HG02763 (cell line): ENCODE data around the gene CSAD.
"Not testable (repeated sequence)": the region's sequence is repeated elsewhere in the genome, so short reads cannot be mapped to it uniquely, and the experiment has no call there.

Experiments used
- ATAC-seq: cut with Tn5 transposase; IDR thresholded peaks from one replicate; pipeline ENCODE4 v1.9.1; 2021; ENCODE audit warnings: mild to moderate bottlenecking, moderate library complexity; ENCODE audit not compliant: unreplicated experiment

Gene CSAD

DNA sequence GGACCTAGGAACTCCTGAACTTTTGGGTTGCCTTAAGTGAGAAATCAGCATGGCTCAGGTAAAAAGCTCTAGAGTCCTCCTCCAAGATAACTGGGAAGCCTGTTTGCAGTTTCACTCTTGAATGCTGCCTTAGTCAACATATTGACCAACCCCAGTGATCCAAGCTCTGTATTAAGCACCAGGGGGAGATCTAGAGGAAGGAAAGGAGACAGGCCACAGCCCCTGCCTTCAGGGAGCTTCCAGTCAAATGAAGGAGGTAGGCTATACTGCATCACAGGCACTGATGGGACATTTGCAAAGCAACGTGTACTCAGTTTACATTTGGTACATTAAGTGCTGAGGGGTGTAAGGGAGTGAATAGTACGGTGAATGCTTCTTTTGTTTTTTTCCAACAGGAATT, 1.2 kb upstream of the CSAD start:
- no peak for ATAC-seq

DNA sequence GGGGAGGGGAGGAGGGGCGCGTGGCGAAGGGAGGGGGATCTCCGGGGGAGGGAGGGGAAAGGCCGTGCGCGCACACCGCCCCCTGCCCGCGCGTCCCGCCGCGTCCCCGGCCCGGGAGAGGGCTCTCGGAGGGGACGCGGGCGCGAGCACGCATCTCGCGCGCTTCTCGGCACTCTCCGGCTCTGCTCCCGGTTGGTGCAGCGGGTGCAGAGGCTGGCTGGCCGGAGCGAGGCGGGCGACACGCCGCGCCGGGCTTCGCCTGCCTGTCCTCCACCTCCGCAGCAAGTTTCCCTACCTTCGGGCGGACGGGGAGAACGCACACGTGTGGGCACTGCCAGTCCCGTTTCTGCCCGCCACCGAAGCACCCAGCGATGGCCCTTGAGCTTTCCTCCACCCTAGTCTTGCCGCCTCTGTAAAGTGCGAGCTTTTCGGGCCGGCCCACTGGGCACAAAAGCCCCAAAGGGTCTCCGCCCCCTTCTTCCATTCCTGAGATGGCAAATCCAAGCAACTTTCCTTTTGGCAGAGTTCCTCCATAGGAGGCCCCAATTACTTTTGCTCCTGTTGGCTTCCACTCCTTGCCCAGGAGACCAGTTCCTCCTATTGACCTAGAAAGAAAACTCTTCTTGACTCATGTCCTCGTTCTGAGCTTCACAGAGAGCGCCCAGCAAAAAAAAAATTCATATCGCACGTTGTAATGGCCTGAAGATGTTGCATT, 363 bp upstream of the CSAD start:
- ATAC-seq, result peak; percentile 45

DNA sequence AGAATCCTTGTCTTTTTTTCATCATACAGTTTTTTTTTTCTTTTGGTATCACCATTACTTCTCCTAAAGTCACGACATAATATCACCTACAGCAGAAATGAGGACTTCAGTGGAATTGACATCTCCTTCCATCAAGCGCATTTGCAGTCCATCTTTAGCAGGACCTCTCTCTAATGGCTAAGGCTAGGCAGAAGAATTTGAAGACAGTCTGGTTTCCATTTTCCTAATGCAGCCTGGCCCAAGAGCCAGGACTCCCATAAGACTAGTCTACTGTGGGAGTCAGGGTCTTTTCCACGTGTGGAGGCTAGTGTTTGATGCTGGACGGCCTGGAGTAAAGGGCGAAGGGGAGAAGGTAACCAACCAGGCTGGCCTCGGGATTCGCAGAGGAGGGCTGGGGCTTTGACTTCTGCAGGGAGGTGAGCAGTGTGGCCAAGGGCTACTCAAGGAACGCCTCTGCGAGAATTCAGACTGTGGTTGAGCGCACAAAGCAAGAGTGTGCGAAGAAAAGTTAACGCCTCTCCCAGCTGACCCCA, 972 bp downstream of the CSAD start:
- peak; percentile 16 for ATAC-seq

DNA sequence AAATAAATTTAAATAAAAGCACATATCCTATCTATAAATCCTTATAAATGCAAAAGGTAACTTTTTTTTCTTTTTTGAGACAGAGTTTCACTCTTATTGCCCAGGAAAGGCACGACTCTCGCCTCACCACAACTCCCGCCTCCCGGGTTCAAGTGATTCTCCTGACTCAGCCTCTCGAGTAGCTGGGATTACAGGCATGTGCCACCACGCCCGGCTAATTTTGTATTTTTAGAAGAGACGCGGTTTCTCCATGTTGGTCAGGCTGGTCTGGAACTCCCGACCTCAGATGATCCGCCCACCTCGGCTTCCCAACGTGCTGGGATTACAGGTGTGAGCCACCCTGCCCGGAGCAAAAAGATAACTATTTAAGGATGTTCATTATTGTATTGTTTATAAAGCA, 1.9 kb downstream of the CSAD start:
- ATAC-seq, result not testable (repeated sequence)

DNA sequence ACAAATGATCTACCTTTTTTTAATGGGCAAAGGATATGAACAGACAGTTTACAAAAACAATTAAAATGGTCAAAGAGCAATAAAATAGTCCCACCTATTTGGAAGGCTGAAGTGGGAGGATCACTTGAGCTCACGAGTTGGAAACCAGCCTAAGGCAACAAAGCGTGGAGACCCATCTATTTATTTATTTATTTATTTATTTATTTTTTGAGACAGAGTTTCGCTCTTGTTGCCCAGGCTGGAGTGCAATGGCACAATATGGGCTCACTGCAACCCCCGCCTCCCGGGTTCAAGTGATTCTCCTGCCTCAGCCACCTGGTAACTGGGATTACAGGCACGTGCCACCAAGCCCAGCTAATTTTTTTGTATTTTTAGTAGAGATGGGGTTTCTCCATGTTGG, 3.3 kb downstream of the CSAD start:
- not testable (repeated sequence) for ATAC-seq

DNA sequence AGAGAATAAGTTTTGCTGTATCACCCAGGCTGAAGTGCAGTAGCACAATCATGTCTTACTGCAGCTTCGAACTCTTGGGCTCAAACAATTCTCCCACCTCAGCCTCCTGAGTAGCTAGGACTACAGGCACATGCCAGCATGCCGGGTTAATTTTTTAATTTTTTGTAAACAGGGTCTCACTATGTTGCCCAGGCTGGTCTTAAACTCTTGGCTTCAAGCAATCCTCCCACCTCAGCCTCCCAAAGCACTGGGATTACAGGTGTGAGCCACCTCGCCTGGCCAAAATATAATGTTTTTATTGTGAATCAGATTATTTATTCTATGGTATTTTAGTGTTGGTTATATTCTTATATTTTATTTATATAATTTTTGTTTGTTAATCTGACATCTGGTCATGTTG, 4.0 kb downstream of the CSAD start:
- no peak for ATAC-seq

DNA sequence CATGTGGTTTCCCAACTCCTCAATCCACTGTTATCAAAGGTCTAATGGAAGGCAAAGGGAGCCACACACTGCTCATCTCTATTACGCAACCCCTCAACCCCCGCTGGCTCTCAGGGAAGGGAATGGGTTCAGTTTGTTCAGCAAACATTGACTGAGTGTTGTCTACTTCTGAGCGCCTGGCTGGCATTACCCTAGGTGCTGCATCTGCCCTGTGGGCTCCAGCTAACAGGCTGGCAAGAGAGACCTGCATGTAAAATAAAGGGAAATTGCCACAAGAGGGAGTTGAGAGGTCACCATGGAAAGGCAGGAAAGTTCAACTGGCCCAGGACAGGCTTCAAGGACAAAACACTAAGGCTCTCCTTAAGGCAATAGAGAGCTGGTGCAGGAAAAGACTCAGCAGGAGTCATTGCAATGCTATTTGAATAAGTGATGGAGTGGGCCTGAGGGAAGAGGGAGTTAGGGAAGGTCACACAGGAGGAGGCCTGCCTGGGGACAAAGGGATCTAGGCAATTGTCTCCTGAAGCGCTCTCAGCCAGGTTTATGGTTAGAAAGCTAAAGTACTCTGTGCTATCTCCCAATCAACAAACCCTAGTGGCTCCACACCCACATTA, 5.7 kb downstream of the CSAD start:
- no peak for ATAC-seq

DNA sequence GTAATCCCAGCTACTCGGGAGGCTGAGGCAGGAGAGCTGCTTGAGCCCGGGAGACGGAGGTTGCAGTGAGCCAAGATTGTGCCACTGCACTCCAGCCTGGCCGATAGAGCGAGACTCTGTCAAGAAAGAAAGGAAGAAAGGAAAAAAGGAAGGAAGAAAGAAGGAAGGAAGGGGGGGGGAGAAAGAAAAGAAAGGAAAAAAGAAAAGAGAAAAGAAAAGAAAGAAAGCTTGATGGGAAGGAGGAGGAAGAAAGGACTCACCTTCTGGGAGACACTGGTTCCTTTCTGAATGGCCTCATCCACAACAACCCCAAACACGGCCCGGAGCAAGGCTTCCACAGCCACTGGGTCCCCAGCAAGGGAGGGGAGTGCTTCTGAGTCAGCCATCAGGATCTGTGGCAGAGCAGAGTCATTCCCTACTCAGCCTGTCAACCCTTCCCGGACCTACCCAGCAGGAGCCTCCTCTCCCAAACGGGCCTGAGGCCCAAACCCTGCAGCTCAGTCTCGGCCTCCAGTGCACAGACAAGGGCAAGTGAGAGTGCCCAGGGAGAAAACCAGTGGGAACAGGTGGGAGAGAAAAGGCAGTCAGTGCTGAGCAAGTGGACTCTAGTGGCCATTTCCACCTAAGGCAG, 7.5 kb downstream of the CSAD start:
- ATAC-seq, result no peak

DNA sequence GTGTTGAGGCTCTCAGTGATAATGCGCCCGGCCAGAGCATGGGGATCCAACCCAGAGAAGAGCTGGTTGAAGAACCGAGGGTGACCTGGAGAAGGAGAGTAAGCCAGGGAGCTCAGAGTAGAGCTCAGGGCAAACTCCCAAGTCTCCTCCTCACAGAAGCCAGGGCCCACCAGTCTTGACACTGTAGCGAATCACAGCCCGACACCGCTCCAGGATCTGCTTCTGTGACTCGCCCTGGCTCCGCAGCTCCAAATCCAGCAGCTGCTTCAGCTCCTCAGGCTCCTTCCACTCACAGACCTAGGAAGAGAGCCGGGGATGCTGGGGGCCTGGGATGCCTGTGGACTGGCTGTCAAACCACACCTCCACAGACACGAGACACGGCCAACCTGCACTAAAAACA, 8.4 kb downstream of the CSAD start:
- no peak for ATAC-seq

DNA sequence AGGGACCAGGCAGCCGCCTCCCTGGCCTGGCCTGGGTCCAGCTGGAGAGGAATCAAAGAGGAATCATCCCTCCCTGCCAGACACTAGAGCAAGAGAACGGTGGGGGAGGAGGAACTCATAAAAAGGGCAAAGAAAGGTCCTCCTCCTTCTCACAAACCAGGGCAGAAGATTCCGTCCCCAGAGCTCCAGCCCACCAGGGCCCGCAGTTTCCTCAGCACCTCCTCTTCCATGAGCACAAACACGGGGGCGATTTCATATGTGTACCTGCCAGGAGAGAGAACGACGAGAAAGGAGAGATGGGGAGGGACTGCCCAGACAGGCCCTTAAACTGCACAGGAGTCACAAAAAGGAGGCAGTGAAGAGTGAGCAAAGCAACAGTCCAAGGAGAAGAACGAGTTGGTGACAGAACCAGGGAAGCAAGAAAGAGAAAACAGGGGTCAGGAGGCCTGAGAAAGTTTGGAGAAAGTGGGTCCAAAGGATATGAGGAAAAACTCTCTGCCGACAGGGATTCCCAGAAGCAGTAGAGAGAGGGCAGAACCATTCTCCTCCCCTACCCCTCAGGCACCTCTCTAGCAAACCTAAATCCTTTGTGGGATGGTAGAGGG, 8.9 kb downstream of the CSAD start:
- no peak for ATAC-seq

DNA sequence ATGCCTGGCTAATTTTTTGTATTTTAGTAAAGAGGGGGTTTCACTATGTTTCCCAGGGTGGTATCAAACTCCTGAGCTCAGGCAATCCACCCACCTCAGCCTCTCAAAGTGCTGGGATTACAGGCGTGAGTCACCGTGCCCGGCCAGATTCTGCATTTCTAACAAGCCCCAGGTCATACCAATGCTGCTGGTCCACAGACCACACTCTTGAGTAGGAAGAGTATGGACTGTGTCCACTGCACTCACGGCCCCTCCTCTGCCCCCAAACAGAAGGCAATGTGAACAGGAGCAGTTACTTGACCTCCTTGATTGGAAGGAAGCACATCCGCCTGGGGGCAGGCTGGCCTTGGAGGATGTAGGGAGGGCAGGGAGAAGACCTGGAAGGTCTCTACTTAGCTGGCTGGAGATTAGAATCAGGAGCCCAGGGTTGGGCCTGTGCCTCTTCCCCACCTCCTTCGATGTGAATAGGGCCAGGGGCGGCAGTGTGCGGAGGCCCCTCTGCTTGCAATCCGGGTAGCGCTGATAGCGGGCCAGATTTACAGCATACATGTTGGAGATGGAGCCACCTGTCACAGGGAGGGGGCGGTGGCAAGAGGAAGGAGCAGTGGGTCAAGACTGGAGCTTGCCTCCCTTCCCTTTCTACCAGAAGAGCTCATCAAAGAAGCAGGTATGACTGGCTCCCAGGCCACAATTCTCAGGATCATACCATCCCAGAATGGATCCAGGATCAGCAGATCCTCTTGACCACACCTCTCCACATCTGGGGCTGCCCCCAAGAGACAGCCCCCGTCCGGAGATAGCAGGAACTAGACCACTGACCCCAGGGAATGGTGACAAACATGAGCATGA, 9.6 kb downstream of the CSAD start:
- ATAC-seq, result no peak

DNA sequence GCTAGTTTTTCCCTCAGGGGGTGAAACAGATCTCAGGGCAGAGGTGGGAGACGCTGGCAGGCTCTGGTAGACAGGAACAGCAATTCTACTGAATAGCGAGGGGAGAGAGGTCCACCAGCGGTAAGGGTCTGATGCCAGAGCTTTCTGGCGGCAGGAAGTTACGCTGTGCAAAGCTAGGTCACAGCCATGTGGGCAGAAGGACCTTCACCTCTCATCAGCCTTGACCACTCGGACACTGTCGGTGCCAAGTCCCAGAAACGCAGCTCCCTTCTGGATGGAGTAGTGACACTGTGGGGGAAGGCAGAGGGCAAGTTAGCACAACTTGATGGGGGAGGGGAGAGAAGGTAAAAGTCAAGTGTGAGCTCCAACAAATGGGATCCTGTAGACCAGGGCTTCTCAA, 10.5 kb downstream of the CSAD start:
- no peak for ATAC-seq

DNA sequence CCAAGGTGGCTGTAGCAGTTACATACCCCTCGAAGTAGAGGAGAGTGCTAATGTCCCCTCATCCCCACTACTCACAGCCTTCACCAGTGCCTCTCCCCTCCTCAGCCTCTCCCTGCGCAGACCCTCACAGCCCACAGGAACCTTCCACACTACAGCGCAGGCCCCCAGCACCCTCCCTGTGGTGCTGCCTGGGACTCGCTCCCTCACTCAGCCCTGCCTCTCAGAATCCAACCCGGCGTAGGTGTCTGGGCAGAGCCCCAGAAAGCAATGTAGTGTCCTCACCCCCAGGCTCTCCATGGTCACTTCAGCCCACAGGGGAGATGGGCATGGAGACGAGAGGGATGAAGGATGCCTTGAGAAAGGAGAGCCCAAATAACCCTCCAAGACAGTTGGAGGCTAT, 11.1 kb downstream of the CSAD start:
- ATAC-seq, result no peak

DNA sequence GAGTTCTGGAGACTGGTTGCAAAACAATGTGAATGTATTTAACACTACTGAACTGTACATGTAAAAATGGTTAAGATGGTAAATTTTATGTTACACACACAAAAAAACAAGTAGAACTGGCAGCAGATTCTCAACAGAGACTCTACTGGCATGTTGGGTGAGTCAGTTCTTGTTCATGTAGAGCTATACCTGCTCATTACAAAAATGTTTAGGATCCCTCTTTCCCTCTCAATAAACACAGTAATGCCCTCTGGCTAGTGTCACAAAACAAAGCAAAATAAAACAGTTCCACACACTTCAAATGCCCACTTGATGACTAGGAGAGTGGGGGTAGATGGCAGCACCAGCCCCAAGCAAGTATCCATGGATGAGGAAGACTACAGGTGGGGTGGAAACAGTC, 13.9 kb downstream of the CSAD start:
- no peak for ATAC-seq

DNA sequence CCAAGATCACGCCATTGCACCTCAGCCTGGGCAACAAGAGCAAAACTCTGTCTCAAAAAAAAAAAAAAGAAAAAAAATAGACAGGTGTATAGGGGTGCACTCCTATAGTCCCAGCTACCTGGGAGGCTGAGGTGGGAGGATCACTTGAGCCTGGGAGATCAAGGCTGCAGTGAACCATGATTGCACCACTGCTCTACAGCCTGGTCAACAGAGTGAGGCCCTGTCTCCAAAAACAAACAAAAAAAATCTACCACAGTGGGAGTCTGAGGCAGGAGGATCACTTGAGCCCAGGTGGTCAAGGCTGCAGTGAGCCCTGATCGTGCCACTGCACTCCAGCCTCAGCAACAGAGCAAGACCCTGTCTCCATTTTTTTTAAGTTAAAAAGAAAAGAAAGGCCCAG, 17.7 kb downstream of the CSAD start:
- ATAC-seq, result not testable (repeated sequence)

DNA sequence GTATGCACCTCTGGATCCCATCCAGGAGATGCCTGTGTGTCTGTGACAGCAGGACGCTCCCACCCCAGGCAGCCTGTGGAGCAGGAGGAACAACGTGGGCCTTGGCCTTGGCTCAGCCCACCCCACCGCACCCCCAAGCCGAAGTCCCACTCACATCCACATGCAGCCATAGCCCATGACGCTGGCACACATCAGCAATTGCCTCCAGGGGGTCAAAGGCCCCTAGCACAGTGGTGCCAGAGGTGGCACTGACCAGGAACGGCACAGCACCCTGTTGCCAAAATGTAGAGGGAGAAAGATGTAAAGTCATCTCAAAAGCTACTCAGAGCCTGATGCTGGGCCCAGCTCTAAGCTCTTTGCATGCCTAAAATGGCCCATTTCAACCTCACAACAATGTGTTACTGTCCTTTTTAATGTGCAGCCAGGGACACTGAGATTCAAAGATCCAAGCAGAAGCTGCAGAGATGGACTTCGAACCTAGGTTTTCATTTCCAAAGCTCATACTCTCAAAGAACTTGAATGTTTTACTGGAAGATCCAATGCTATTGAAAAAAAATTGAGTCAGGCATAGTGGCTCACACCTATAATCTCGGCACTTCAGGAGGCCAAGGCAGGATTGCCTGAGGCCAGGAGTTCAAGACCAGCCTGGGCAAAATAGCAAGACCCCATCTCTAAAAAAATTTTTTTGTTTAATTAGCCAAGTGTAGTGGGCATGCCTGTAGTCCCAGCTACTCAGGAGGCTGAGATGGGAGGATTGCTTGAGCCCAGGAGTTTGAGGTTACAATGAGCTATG, 19.4 kb downstream of the CSAD start:
- no peak for ATAC-seq

DNA sequence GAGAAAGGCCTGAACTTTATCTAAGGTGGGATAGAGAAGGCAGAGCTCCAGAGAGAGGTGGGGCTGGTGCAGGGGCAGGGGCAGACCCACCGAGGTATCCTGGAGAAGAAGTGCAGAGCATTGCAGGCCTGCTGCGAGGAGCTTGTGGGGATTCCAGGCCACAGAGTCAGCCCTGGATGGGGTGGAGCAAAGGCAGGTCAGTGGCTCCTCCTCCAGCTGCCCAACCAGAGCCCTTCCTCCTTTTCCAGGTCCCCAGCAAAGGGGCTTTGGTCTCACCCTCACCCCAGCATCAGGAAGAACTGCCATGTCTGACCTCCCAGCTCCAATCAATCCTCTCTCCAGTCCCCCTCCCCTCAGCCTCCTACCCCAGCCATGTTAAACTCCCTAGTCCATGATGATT, 20.1 kb downstream of the CSAD start:
- ATAC-seq, result no peak

DNA sequence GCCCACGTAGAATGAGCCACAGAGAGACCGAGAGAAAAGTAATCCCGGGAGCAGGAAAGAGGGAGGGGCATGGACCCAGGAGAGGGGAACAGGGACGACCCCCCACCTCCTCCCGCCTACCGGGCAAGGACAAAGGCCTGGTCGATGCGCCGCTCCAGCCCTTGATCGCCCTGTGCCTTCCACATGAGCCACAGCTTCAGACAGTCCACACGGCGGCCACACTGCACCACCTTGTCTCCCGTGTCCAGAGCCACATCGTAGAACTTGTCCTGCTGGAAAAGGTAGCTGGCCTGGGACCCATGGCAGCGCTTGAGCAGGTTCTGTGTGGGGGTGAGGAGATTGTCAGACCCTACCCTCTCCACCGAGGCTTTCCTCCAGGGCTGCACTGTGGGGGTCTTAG, 20.7 kb downstream of the CSAD start:
- no peak for ATAC-seq

DNA sequence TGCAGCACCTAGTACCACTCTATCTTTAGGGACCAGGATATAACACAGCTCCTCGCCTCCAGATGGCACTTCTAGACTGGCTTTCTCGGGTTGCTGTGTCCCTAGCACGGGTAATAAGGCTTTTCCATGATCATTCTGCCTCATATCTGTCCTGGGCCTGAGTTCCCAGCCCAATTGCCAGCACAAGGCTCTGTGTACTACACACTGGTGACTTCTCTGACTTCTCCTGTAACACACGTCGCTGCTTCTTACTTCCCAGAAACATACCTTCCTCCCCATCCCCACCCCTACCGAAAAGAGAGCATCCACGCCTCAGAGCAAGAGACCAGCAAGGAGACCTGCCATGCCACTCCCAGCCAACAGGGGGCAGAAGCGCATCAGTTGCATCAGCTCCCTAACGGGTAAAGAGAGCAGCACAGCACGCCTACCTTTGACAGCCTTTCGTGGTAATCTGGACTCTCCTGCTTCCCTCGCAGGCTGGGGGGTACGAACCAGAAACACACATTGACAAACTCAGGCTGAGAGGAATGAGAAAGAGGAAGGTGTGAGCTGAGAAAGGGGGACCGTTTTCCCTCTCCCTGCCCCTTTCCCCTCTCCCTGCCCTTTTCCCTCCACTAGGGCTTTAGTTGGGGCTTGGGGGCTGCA, 21.4 kb downstream of the CSAD start:
- ATAC-seq, result peak; percentile 84

DNA sequence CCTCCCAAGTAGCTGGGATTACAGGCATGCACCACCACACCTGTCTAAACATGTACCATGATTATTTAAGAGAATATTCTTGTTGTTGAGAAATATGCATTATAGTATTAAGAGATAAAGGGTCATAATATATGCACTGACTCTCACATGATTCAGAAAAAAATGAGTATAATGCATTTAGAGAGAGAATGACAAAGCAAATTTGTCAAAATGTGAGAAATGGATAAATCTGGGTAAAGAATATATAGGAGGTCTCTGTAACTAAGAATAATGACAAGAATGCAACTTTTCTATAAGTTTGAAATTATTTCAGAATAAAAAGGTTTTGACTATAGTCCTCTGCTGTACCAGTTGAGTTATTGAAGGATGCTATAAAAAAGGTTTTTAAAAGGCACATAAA, 28.3 kb downstream of the CSAD start:
- ATAC-seq, result no peak
